ENCODE data around the gene KCNK10. TPM values are rescaled to one million over a fixed set of nuclear protein-coding genes. Genes with fewer than 3 reads are reported as not detected.

Gene KCNK10
- total RNA-seq, 4 donors from 2014 or later, result 0.17 TPM; not detected in 3

DNA sequence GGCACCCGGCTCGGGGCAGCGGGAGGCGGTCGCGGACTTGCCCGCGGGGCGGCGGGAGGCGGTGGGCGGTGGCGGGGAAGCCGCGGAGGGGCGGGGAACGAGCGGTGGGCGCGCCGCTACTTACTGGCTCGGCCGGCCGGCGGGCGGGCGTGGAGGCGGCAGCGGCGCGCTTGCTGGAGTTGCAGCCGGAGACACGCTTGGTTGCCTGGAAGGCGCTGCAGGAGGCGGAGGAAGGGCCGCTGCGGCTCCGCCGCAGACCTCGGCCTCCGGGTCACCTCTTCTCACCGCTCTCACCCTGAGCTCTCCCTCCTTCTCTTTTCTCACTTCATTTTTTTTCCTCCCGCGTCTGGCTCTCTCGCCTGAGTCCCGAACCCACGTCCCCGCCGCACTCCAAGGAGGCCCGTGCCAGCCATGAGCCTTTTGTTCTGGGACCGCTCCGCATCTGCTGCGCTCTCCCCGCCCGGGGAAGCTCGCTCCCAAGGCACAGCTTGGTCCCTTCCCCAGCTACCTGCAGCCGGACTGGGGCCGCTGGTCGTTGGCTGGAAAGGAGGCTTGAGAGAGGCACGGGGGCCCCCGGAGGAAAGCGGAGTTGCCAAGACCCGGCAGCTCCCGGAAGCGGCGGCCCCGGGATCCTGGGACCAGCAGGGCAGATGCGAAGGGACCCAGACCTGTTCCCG, 592 bp upstream of the KCNK10 start:
- Histone ChIP-seq H3K36me3 (no peaks in the 10 kb centered on the region), H3K4me3 (peak overlapping the region; percentile 28 to 46 (median 36)), H3K4me1 (peaks cover 7 to 32% (median 24%) of the 10 kb centered on the region in 4 donors), H3K9me3 (no peaks in the 10 kb centered on the region), H3K27me3 (peaks cover 0 to 83% (median 23%) of the 10 kb centered on the region in 4 donors), H3K27ac (replicated peaks in 1 of 4) (no peak overlapping the region)
- no peak for DNase-seq (ENCODE audit: extremely low spot score)
- 1% methylated on average over 23 of the region's 69 CpGs for WGBS
- intact Hi-C loops (cut with DNase I), result no loop called here
- TF ChIP-seq CTCF (IDR thresholded peaks at IDR 0.05), result no peak
- TF ChIP-seq POLR2AphosphoS5 (IDR thresholded peaks at IDR 0.05), result no peak
- no peak for TF ChIP-seq POLR2A (IDR thresholded peaks at IDR 0.05; ENCODE audit: low read depth)
- no peak for TF ChIP-seq EP300 (IDR thresholded peaks at IDR 0.05)

DNA sequence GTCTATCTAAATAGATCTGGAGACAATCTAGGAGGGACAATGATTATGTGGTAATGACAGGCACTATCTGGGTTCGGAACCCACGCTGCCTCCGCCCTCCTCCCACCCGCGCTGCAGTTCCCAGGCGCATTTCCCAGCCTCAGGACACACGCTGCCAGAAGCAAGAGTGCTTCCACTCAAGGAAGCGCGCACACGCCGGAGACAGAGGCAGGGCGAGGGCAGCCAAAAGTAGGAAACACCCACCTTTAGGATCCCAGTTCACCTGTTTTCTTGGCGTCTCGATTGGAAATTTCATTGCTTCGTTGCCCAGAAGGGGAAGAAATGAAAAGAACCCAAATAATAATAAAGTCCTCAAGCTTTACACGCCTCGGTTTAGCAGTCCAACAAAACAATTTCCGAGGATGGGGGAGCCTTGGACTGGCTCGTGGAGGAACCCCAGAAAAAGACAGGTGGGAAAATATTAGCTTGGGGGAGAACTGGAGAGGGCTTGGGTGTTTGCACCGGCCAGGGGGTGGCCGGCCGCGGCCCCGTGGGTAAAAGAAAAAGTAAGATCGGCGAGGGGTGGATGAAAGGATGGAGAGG, 474 bp downstream of the KCNK10 start:
- Histone ChIP-seq H3K9me3 (no peaks in the 10 kb centered on the region), H3K4me1 (peaks cover 7 to 32% (median 24%) of the 10 kb centered on the region in 4 donors), H3K4me3 (peak overlapping the region; percentile 28 to 46 (median 36)), H3K27ac (replicated peaks in 1 of 4) (no peak overlapping the region), H3K36me3 (no peaks in the 10 kb centered on the region), H3K27me3 (peaks cover 0 to 88% (median 20%) of the 10 kb centered on the region in 4 donors)
- TF ChIP-seq CTCF (IDR thresholded peaks at IDR 0.05), result no peak
- TF ChIP-seq EP300 (IDR thresholded peaks at IDR 0.05), result no peak
- TF ChIP-seq POLR2A (IDR thresholded peaks at IDR 0.05; ENCODE audit: low read depth), result no peak
- TF ChIP-seq POLR2AphosphoS5 (IDR thresholded peaks at IDR 0.05), result no peak
- 4% methylated on average over 26 of the region's 26 CpGs for WGBS
- no peak for DNase-seq (ENCODE audit: extremely low spot score)
- intact Hi-C loops (cut with DNase I), result no loop called here

- no peak for DNase-seq (ENCODE audit: extremely low spot score)
- Histone ChIP-seq H3K4me1 (peaks cover 7 to 32% (median 24%) of the 10 kb centered on the region in 4 donors), H3K36me3 (no peaks in the 10 kb centered on the region), H3K27me3 (peaks cover 0 to 86% (median 20%) of the 10 kb centered on the region in 4 donors), H3K4me3 (no peak overlapping the region), H3K9me3 (no peaks in the 10 kb centered on the region), H3K27ac (replicated peaks in 1 of 4) (no peak overlapping the region)
- intact Hi-C loops (cut with DNase I), result no loop called here
- WGBS, result 29% methylated on average over 25 of the region's 25 CpGs
- TF ChIP-seq POLR2AphosphoS5 (IDR thresholded peaks at IDR 0.05) (no peak), POLR2A (IDR thresholded peaks at IDR 0.05; ENCODE audit: low read depth) (no peak), EP300 (IDR thresholded peaks at IDR 0.05) (no peak), CTCF (IDR thresholded peaks at IDR 0.05) (no peak)
Observed at GRCh38 chr14:88321692-88322503, 1.2 kb downstream of the KCNK10 start.

DNA sequence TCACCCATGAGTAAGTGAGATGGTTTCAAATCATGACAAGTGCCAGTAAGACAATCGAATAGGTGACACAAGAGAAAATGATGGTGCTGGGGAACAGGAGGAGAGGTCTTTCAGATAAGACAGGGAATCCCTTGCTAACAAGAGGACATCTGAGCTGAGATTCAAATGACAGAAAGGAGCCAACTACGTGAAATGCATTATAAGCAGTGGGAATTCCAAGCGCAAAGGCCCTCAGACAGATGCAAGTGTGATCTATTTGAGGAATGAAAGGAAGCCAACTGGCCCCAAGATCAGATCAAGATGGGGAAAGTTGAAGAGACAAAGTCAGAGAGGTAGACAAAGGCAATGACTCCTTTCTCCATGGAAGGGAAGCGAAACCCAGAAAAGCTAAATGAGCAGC, 4.7 kb downstream of the KCNK10 start:
- no peak overlapping the region for H3K4me3 ChIP-seq
- peaks cover 0 to 3% (median 0%) of the 10 kb centered on the region in 4 donors for H3K9me3 ChIP-seq
- TF ChIP-seq EP300 (IDR thresholded peaks at IDR 0.05) (no peak), POLR2AphosphoS5 (IDR thresholded peaks at IDR 0.05) (no peak), CTCF (IDR thresholded peaks at IDR 0.05) (no peak), POLR2A (IDR thresholded peaks at IDR 0.05; ENCODE audit: low read depth) (no peak)
- no peak for DNase-seq (ENCODE audit: extremely low spot score)
- no peak overlapping the region for H3K27ac ChIP-seq (replicated peaks in 1 of 4)
- peaks cover 3 to 16% (median 12%) of the 10 kb centered on the region in 4 donors for H3K4me1 ChIP-seq
- H3K27me3 ChIP-seq, result peaks cover 0 to 62% (median 4%) of the 10 kb centered on the region in 4 donors
- H3K36me3 ChIP-seq, result no peaks in the 10 kb centered on the region
- 72% methylated on average over 4 of the region's 4 CpGs for WGBS
- intact Hi-C loops (cut with DNase I), result no loop called here
